Measurements from ENCODE around the gene KCNH4.

The KCNH4 gene

GRCh38 chr17:42200706-42201457, 19.9 kb upstream of the KCNH4 start:
- Histone ChIP-seq H3K36me3 (ENCODE audit: control insufficient read depth in 2 of 2, insufficient read depth in 1 of 2, low read length in 2 of 2) (peaks cover 15 to 51% of the 10 kb centered on the region in 2 experiments), H3K9me3 (ENCODE audit: control insufficient read depth, insufficient read depth, low read depth, low read length) (no peaks in the 10 kb centered on the region), H3K4me3 (ENCODE audit: low read depth, low read length) (no peak overlapping the region), H3K4me1 (ENCODE audit: control insufficient read depth, insufficient read depth, low read length) (no peaks in the 10 kb centered on the region), H3K27ac (ENCODE audit: extremely low read depth, low read depth, low read length) (no peak overlapping the region)
- TF ChIP-seq KLF16 (tag by site-specific recombination; IDR thresholded peaks at IDR 0.05) (no peak), ZBTB10 (tag by site-specific recombination; IDR thresholded peaks at IDR 0.05) (no peak), ZNF211 (tag by site-specific recombination; IDR thresholded peaks at IDR 0.05; ENCODE audit: low read depth) (no peak)
- ChIA-PET CTCF (interaction anchor here (0.7 to 1.3 kb wide), 3 partner anchors 20 to 207 kb away, joined by 3 to 5 read pairs (median 3); partner anchors contain the start of gene KCNH4), POLR2A (no interaction called here)

GRCh38 chr17:42199416-42200011, 18.6 kb upstream of the KCNH4 start:
- Histone ChIP-seq H3K9me3 (ENCODE audit: control insufficient read depth, insufficient read depth, low read depth, low read length) (no peaks in the 10 kb centered on the region), H3K27ac (ENCODE audit: extremely low read depth, low read depth, low read length) (no peak overlapping the region), H3K4me1 (ENCODE audit: control insufficient read depth, insufficient read depth, low read length) (no peaks in the 10 kb centered on the region), H3K36me3 (ENCODE audit: control insufficient read depth in 2 of 2, insufficient read depth in 1 of 2, low read length in 2 of 2) (peaks cover under 1 to 42% of the 10 kb centered on the region in 2 experiments; a peak in 2 of 3 replicates), H3K4me3 (ENCODE audit: low read depth, low read length) (no peak overlapping the region)
- ChIA-PET CTCF (interaction anchor here (0.6 to 1.0 kb wide), 2 partner anchors 55 to 207 kb away, joined by 3 read pairs; no protein-coding TSS in a partner anchor), POLR2A (interaction anchor here (1.2 kb wide), 1 partner anchor 13 kb away, joined by 3 read pairs; no protein-coding TSS in a partner anchor)
- TF ChIP-seq REPIN1 (tag by site-specific recombination; IDR thresholded peaks at IDR 0.05; ENCODE audit: low read depth), result no peak
- TF ChIP-seq ZNF37A (tag by site-specific recombination; IDR thresholded peaks at IDR 0.05), result no peak
- TF ChIP-seq ZNF394 (tag by site-specific recombination; IDR thresholded peaks at IDR 0.05; ENCODE audit: borderline replicate concordance), result no peak
- TF ChIP-seq ZNF785 (tag by site-specific recombination; IDR thresholded peaks at IDR 0.05), result no peak
- TF ChIP-seq ZNF501 (tag by site-specific recombination; IDR thresholded peaks at IDR 0.05), result no peak

- Histone ChIP-seq H3K27ac (ENCODE audit: extremely low read depth, low read depth, low read length) (no peak overlapping the region), H3K4me1 (ENCODE audit: control insufficient read depth, insufficient read depth, low read length) (no peaks in the 10 kb centered on the region; the same call in 1 of the 2 replicates), H3K4me3 (ENCODE audit: low read depth, low read length) (no peak overlapping the region), H3K36me3 (ENCODE audit: control insufficient read depth in 2 of 2, insufficient read depth in 1 of 2, low read length in 2 of 2) (peaks cover 0 to 36% of the 10 kb centered on the region in 2 experiments; a peak in 2 of 3 replicates), H3K9me3 (ENCODE audit: control insufficient read depth, insufficient read depth, low read depth, low read length) (no peaks in the 10 kb centered on the region)
- CTCF ChIA-PET, result interaction anchor here (0.6 to 2.1 kb wide), 5 partner anchors 14 to 208 kb away, joined by 3 to 8 read pairs (median 3); partner anchors contain the start of gene HCRT
- POLR2A ChIA-PET, result interaction anchor here (1.2 kb wide), 1 partner anchor 13 kb away, joined by 3 read pairs; no protein-coding TSS in a partner anchor
- TF ChIP-seq SETDB1 (IDR thresholded peaks at IDR 0.05; ENCODE audit: insufficient read length, low read length), result no peak
- TF ChIP-seq ZNF704 (tag by site-specific recombination; IDR thresholded peaks at IDR 0.05), result no peak
- no peak for TF ChIP-seq ZNF362 (tag by site-specific recombination; IDR thresholded peaks at IDR 0.05)
- TF ChIP-seq ZBTB11 (tag by site-specific recombination; conservative IDR thresholded peaks at IDR 0.05; ENCODE audit: low read depth), result no peak
- no peak for TF ChIP-seq ZNF416 (tag by site-specific recombination; IDR thresholded peaks at IDR 0.05)
- TF ChIP-seq HOXC10 (CRISPR knock-in tag; IDR thresholded peaks at IDR 0.05), result no peak
- TF ChIP-seq ZNF544 (tag by site-specific recombination; IDR thresholded peaks at IDR 0.05), result no peak
- no peak for TF ChIP-seq ZFP37 (tag by site-specific recombination; IDR thresholded peaks at IDR 0.05)
- TF ChIP-seq ZNF140 (tag by site-specific recombination; IDR thresholded peaks at IDR 0.05), result no peak
Observed at GRCh38 chr17:42198897-42199296, 18.0 kb upstream of the KCNH4 start.
